SK-N-SH treated with all-trans-retinoic acid at 6 μM for 48 hours (cell line): ENCODE results near the gene CLSTN3.

Experiments
- ARNTL ChIP-seq: fragments of 450-650 bp; formaldehyde crosslinking; IDR thresholded peaks from 2 replicates; pipeline ENCODE4 v1.5.0; 2020; ENCODE audit warnings: low read depth, mild to moderate bottlenecking, moderate library complexity, borderline replicate concordance
- BACH2 ChIP-seq: fragments of 250-450 bp; sonication (Bioruptor Pico); IDR thresholded peaks from 2 replicates; pipeline ENCODE4 v1.9.0; 2021; ENCODE audit warnings: mild to moderate bottlenecking, borderline replicate concordance
- ESRRG ChIP-seq: fragments of 250-450 bp; sonication (Bioruptor Pico); IDR thresholded peaks from 2 replicates; pipeline ENCODE4 v1.6.1; 2021; ENCODE audit warnings: mild to moderate bottlenecking
- SNAI2 ChIP-seq: fragments of 250-450 bp; sonication (Bioruptor Pico); IDR thresholded peaks from 2 replicates; pipeline ENCODE4 v1.5.0; 2020; ENCODE audit warnings: mild to moderate bottlenecking, moderate library complexity
- ZC3H10 ChIP-seq: fragments of 250-450 bp; sonication (Bioruptor Pico); IDR thresholded peaks from 2 replicates; pipeline ENCODE4 v1.5.1; 2021; ENCODE audit warnings: mild to moderate bottlenecking, moderate library complexity
- ZFP3 ChIP-seq: fragments of 250-450 bp; sonication (Bioruptor Pico); IDR thresholded peaks from 2 replicates; pipeline ENCODE4 v1.5.0; 2020; ENCODE audit warnings: mild to moderate bottlenecking, moderate library complexity

- no peak for TF ChIP-seq ESRRG
- TF ChIP-seq SNAI2 (CRISPR knock-in tag): no peak
- no peak for TF ChIP-seq BACH2
- no peak for TF ChIP-seq ZC3H10 (CRISPR knock-in tag)
- TF ChIP-seq ZFP3 (CRISPR knock-in tag): no peak
- TF ChIP-seq ARNTL (CRISPR knock-in tag): no peak
Measured at GRCh38 chr12:7176595-7176994, 46.4 kb downstream of the CLSTN3 start.
